Measurements from ENCODE around the gene SLC5A8. TPM values are rescaled to one million over a fixed set of nuclear protein-coding genes. Genes with fewer than 3 reads are reported as not detected.

The SLC5A8 gene
- total RNA-seq: not detected

GRCh38 chr12:101209319-101210302 lies at the start of gene SLC5A8:
SLC5A8 (minus strand) TSS chr12:101210238; CDS start chr12:101209848, 390 bp downstream.
- ChIA-PET CTCF (no interaction called here), POLR2A (no interaction called here)

GRCh38 chr12:101257357-101257756 lies 47.3 kb upstream of the SLC5A8 start:
- ChIA-PET CTCF (no interaction called here), POLR2A (no interaction called here)

- ChIA-PET CTCF (no interaction called here), POLR2A (no interaction called here)
These were observed 46.2 kb upstream of the SLC5A8 start for GRCh38 chr12:101256266-101256665.

- CTCF ChIA-PET: no interaction called here
- POLR2A ChIA-PET: no interaction called here
These were observed 33.6 kb upstream of the SLC5A8 start for GRCh38 chr12:101243616-101244015.

GRCh38 chr12:101243074-101243473 lies 33.0 kb upstream of the SLC5A8 start:
- ChIA-PET CTCF (no interaction called here), POLR2A (no interaction called here)

- ChIA-PET POLR2A (no interaction called here), CTCF (no interaction called here)
These were observed 28.8 kb upstream of the SLC5A8 start for GRCh38 chr12:101238800-101239329.

GRCh38 chr12:101238306-101238705 lies 28.3 kb upstream of the SLC5A8 start:
- ChIA-PET CTCF (no interaction called here), POLR2A (no interaction called here)

- ChIA-PET CTCF (no interaction called here), POLR2A (no interaction called here)
These were observed 25.6 kb upstream of the SLC5A8 start for GRCh38 chr12:101235686-101236085.

GRCh38 chr12:101231636-101232035 lies 21.6 kb upstream of the SLC5A8 start:
- CTCF ChIA-PET: no interaction called here
- POLR2A ChIA-PET: no interaction called here

- ChIA-PET CTCF (no interaction called here), POLR2A (no interaction called here)
These were observed 20.5 kb upstream of the SLC5A8 start for GRCh38 chr12:101230547-101230946.

- POLR2A ChIA-PET: no interaction called here
- CTCF ChIA-PET: no interaction called here
These were observed 19.8 kb upstream of the SLC5A8 start for GRCh38 chr12:101229841-101230241.

GRCh38 chr12:101221301-101221700 lies 11.3 kb upstream of the SLC5A8 start:
- POLR2A ChIA-PET: no interaction called here

GRCh38 chr12:101216810-101217209 lies 6.8 kb upstream of the SLC5A8 start:
- ChIA-PET POLR2A (no interaction called here), CTCF (no interaction called here)

More at GRCh38 chr12:101221301-101221700, 11.3 kb upstream of the SLC5A8 start:
- CTCF ChIA-PET: no interaction called here

- ChIA-PET POLR2A (no interaction called here), CTCF (no interaction called here)
These were observed 2.8 kb downstream of the SLC5A8 start for GRCh38 chr12:101207086-101207780.

GRCh38 chr12:101204602-101205304 lies 5.3 kb downstream of the SLC5A8 start:
- ChIA-PET CTCF (no interaction called here), POLR2A (no interaction called here)

- POLR2A ChIA-PET: no interaction called here
- CTCF ChIA-PET: no interaction called here
These were observed 9.2 kb downstream of the SLC5A8 start for GRCh38 chr12:101200824-101201223.

GRCh38 chr12:101200145-101200544 lies 9.9 kb downstream of the SLC5A8 start:
- ChIA-PET CTCF (no interaction called here), POLR2A (no interaction called here)

- CTCF ChIA-PET: no interaction called here
- POLR2A ChIA-PET: no interaction called here
These were observed 23.7 kb downstream of the SLC5A8 start for GRCh38 chr12:101186291-101186690.

- CTCF ChIA-PET: no interaction called here
These were observed 28.3 kb downstream of the SLC5A8 start for GRCh38 chr12:101181776-101182175.

GRCh38 chr12:101174541-101174940 lies 35.5 kb downstream of the SLC5A8 start:
- ChIA-PET CTCF (interaction anchor here (1.2 kb wide), 1 partner anchor 9 kb away, joined by 3 read pairs; no protein-coding TSS in a partner anchor), POLR2A (no interaction called here)

More at GRCh38 chr12:101181776-101182175, 28.3 kb downstream of the SLC5A8 start:
- POLR2A ChIA-PET: no interaction called here

All from activated CD8-positive, alpha-beta memory T cell treated with anti-CD3 and anti-CD28 coated beads for 36 hours (primary cell).